Natural killer cell treated with Interleukin-12 subunit alpha and Interleukin-12 subunit beta and Interleukin-15 and Interleukin-18, amount 100 ng/mL, for 72 hours (primary cell): ENCODE measurements around the gene STXBP4. TPM values are rescaled to one million over a fixed set of nuclear protein-coding genes. Genes with fewer than 3 reads are reported as not detected.

Experiments used
- ATAC-seq, 2 donors: fragments of 150-1000 bp; cut with Tn5 transposase in 1 of 2; sonication (Bioruptor Pico), chemical (Tn5 transposase) in 1 of 2; 2 replicates each; pipeline ENCODE4 v1.10.0; 2021
- DNase-seq: peaks from one replicate; pipeline ENCODE4 v3.0.0; 2022; ENCODE audit warnings: low spot score
- H3K27ac Mint-ChIP-seq, 2 donors: 1 replicate in 1 of 2; 2 replicates in 1 of 2; pipeline ENCODE4 v1.8.0; 2022; ENCODE audit warnings: mixed read lengths in 2 of 2, mild to moderate bottlenecking in 1 of 2, moderate library complexity in 1 of 2
- H3K27me3 Mint-ChIP-seq, 2 donors: 1 replicate in 1 of 2; 2 replicates in 1 of 2; pipeline ENCODE4 v1.8.0; 2022; ENCODE audit warnings: mixed read lengths in 2 of 2
- H3K36me3 Mint-ChIP-seq: one replicate; pipeline ENCODE4 v1.8.0; 2022; ENCODE audit warnings: mixed read lengths
- H3K4me1 Mint-ChIP-seq, 2 donors: 1 replicate in 1 of 2; 2 replicates in 1 of 2; pipeline ENCODE4 v1.8.0; 2022; ENCODE audit warnings: low read depth in 2 of 2, mixed read lengths in 2 of 2, mild to moderate bottlenecking in 1 of 2
- H3K4me3 Mint-ChIP-seq: one replicate; pipeline ENCODE4 v1.8.0; 2022; ENCODE audit warnings: mixed read lengths
- H3K9me3 Mint-ChIP-seq: 2 replicates; pipeline ENCODE4 v1.8.0; 2022; ENCODE audit warnings: mixed read lengths
- total RNA-seq, 2 donors: library from RNA; stranded (reverse); gene quantifications; one replicate each; pipeline ENCODE4 v1.2.3, GENCODE V29; 2022

Gene STXBP4
- total RNA-seq, 2 donors from 2014 or later = 8.5 to 12.6 TPM

- no peak for DNase-seq
- H3K9me3 Mint-ChIP-seq = no peaks in the 10 kb centered on the region
- H3K27ac Mint-ChIP-seq = no peak overlapping the region
- H3K27me3 Mint-ChIP-seq = peaks cover 8 to 34% of the 10 kb centered on the region in 2 donors
- H3K36me3 Mint-ChIP-seq = no peaks in the 10 kb centered on the region
- no peak for ATAC-seq
- H3K4me1 Mint-ChIP-seq = no peaks in the 10 kb centered on the region
- H3K4me3 Mint-ChIP-seq = no peak overlapping the region
These were observed 230.3 kb downstream of the STXBP4 start for GRCh38 chr17:55198690-55199370.

GRCh38 chr17:55200904-55201303 lies 232.3 kb downstream of the STXBP4 start:
- H3K36me3 Mint-ChIP-seq = no peaks in the 10 kb centered on the region
- no peak for DNase-seq
- no peak overlapping the region for H3K4me3 Mint-ChIP-seq
- H3K9me3 Mint-ChIP-seq = no peaks in the 10 kb centered on the region
- H3K4me1 Mint-ChIP-seq = no peaks in the 10 kb centered on the region
- no peak for ATAC-seq
- peaks cover 8 to 42% of the 10 kb centered on the region in 2 donors for H3K27me3 Mint-ChIP-seq
- no peak overlapping the region for H3K27ac Mint-ChIP-seq

- H3K36me3 Mint-ChIP-seq = no peaks in the 10 kb centered on the region
- DNase-seq = no peak
- no peak overlapping the region for H3K4me3 Mint-ChIP-seq
- H3K9me3 Mint-ChIP-seq = no peaks in the 10 kb centered on the region
- H3K27me3 Mint-ChIP-seq = peaks cover 4 to 42% of the 10 kb centered on the region in 2 donors
- no peaks in the 10 kb centered on the region for H3K4me1 Mint-ChIP-seq
- no peak overlapping the region for H3K27ac Mint-ChIP-seq
- no peak for ATAC-seq
These were observed 232.9 kb downstream of the STXBP4 start for GRCh38 chr17:55201308-55201932.

GRCh38 chr17:55202896-55203295 lies 234.3 kb downstream of the STXBP4 start:
- Mint-ChIP-seq H3K27me3 (peaks cover 4 to 49% of the 10 kb centered on the region in 2 donors), H3K36me3 (no peaks in the 10 kb centered on the region), H3K4me1 (no peaks in the 10 kb centered on the region), H3K4me3 (no peak overlapping the region), H3K9me3 (no peaks in the 10 kb centered on the region), H3K27ac (no peak overlapping the region)
- DNase-seq = no peak
- ATAC-seq = no peak

- no peak overlapping the region for H3K4me3 Mint-ChIP-seq
- no peak for DNase-seq
- peaks cover 2 to 21% of the 10 kb centered on the region in 2 donors for H3K27me3 Mint-ChIP-seq
- no peak for ATAC-seq
- H3K9me3 Mint-ChIP-seq = no peaks in the 10 kb centered on the region
- H3K27ac Mint-ChIP-seq = no peak overlapping the region
- no peaks in the 10 kb centered on the region for H3K4me1 Mint-ChIP-seq
- H3K36me3 Mint-ChIP-seq = no peaks in the 10 kb centered on the region
These were observed 239.7 kb downstream of the STXBP4 start for GRCh38 chr17:55208078-55208812.

- H3K4me3 Mint-ChIP-seq = no peak overlapping the region
- ATAC-seq (no peak), DNase-seq (no peak)
- no peaks in the 10 kb centered on the region for H3K4me1 Mint-ChIP-seq
- H3K36me3 Mint-ChIP-seq = no peaks in the 10 kb centered on the region
- H3K9me3 Mint-ChIP-seq = no peaks in the 10 kb centered on the region
- no peak overlapping the region for H3K27ac Mint-ChIP-seq
- peaks cover 2 to 7% of the 10 kb centered on the region in 2 donors for H3K27me3 Mint-ChIP-seq
These were observed 241.7 kb downstream of the STXBP4 start for GRCh38 chr17:55210292-55210691.

GRCh38 chr17:55212880-55213279 lies 244.3 kb downstream of the STXBP4 start:
- DNase-seq (no peak), ATAC-seq (no peak)
- H3K27me3 Mint-ChIP-seq = peaks cover 2 to 13% of the 10 kb centered on the region in 2 donors
- no peaks in the 10 kb centered on the region for H3K36me3 Mint-ChIP-seq
- H3K27ac Mint-ChIP-seq = no peak overlapping the region
- H3K4me3 Mint-ChIP-seq = no peak overlapping the region
- no peaks in the 10 kb centered on the region for H3K4me1 Mint-ChIP-seq
- no peaks in the 10 kb centered on the region for H3K9me3 Mint-ChIP-seq

GRCh38 chr17:55215711-55216110 lies 247.1 kb downstream of the STXBP4 start:
- Mint-ChIP-seq H3K27ac (no peak overlapping the region), H3K36me3 (no peaks in the 10 kb centered on the region), H3K9me3 (peaks cover 4% of the 10 kb centered on the region), H3K4me3 (no peak overlapping the region), H3K27me3 (peaks cover 5 to 21% of the 10 kb centered on the region in 2 donors), H3K4me1 (no peaks in the 10 kb centered on the region)
- ATAC-seq (no peak), DNase-seq (no peak)

GRCh38 chr17:55216888-55217287 lies 248.3 kb downstream of the STXBP4 start:
- Mint-ChIP-seq H3K4me3 (no peak overlapping the region), H3K4me1 (no peaks in the 10 kb centered on the region), H3K9me3 (peaks cover 4% of the 10 kb centered on the region), H3K27ac (no peak overlapping the region), H3K27me3 (peaks cover 5 to 21% of the 10 kb centered on the region in 2 donors), H3K36me3 (no peaks in the 10 kb centered on the region)
- ATAC-seq (no peak), DNase-seq (no peak)

- peaks cover 9 to 35% of the 10 kb centered on the region in 2 donors for H3K27me3 Mint-ChIP-seq
- H3K36me3 Mint-ChIP-seq = no peaks in the 10 kb centered on the region
- no peak for DNase-seq
- H3K4me3 Mint-ChIP-seq = no peak overlapping the region
- H3K9me3 Mint-ChIP-seq = peaks cover 4% of the 10 kb centered on the region
- H3K27ac Mint-ChIP-seq = no peak overlapping the region
- no peak for ATAC-seq
- no peaks in the 10 kb centered on the region for H3K4me1 Mint-ChIP-seq
These were observed 250.9 kb downstream of the STXBP4 start for GRCh38 chr17:55219459-55219858.

- no peak overlapping the region for H3K4me3 Mint-ChIP-seq
- H3K4me1 Mint-ChIP-seq = no peaks in the 10 kb centered on the region
- no peak overlapping the region for H3K27ac Mint-ChIP-seq
- H3K27me3 Mint-ChIP-seq = peaks cover 10 to 35% of the 10 kb centered on the region in 2 donors
- H3K36me3 Mint-ChIP-seq = no peaks in the 10 kb centered on the region
- peaks cover 4% of the 10 kb centered on the region for H3K9me3 Mint-ChIP-seq
- no peak for DNase-seq
- ATAC-seq = no peak
These were observed 251.4 kb downstream of the STXBP4 start for GRCh38 chr17:55219934-55220333.
